GM13976 (cell line): ENCODE data around the gene RAB42.
"Not testable (repeated sequence)": the region's sequence is repeated elsewhere in the genome, so short reads cannot be mapped to it uniquely, and the experiment has no call there.

ENCODE experiments used
- DNase-seq: peaks from one replicate; pipeline ENCODE4 v3.0.0; 2012; ENCODE audit warnings: low spot score
- in situ Hi-C: fragments of 300-500 bp; cut with MboI; formaldehyde crosslinking; loops from one replicate; pipeline ENCODE4 v1.12.0; 2022; ENCODE audit warnings: low sequenced_read_pairs, mixed read lengths, inconsistent platforms; ENCODE audit not compliant: unreplicated experiment
- TF ChIP-seq, protein P1 (sequence below): IDR thresholded peaks from 2 replicates; pipeline ENCODE4 v1.5.1; 2012; ENCODE audit warnings: borderline replicate concordance, mild to moderate bottlenecking; ENCODE audit not compliant: insufficient read depth; ENCODE audit errors: extremely low read depth, missing control alignments, control extremely low read depth

Gene RAB42

GRCh38 chr1:28564310-28564709 lies 27.8 kb upstream of the RAB42 start:
- TF ChIP-seq, protein P1, sequence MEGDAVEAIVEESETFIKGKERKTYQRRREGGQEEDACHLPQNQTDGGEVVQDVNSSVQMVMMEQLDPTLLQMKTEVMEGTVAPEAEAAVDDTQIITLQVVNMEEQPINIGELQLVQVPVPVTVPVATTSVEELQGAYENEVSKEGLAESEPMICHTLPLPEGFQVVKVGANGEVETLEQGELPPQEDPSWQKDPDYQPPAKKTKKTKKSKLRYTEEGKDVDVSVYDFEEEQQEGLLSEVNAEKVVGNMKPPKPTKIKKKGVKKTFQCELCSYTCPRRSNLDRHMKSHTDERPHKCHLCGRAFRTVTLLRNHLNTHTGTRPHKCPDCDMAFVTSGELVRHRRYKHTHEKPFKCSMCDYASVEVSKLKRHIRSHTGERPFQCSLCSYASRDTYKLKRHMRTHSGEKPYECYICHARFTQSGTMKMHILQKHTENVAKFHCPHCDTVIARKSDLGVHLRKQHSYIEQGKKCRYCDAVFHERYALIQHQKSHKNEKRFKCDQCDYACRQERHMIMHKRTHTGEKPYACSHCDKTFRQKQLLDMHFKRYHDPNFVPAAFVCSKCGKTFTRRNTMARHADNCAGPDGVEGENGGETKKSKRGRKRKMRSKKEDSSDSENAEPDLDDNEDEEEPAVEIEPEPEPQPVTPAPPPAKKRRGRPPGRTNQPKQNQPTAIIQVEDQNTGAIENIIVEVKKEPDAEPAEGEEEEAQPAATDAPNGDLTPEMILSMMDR = no peak
- in situ Hi-C loops = no loop called here
- DNase-seq = no peak

DNA sequence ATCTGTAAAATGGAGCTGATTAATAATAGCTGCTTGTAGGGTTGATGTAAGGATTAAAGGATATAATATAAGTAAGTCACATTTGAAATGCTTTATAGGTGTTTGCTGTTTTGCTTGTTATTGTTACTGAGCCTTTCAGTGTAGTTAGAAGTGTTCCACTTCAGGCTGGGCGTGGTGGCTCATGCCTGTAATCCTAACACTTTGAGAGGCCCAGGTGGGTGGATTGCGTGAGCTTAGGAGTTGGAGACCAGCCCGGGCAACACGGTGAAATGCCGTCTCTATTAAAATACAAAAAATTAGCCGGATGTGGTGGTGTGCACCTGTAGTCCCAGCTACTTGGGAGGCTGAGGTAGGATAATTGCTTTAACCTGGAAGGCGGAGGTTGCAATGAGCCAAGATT lies 27.0 kb upstream of the RAB42 start:
- no peak for DNase-seq
- TF ChIP-seq, protein P1 = no peak
- in situ Hi-C loops = no loop called here

GRCh38 chr1:28565726-28566125 lies 26.3 kb upstream of the RAB42 start:
- in situ Hi-C loops = no loop called here
- TF ChIP-seq, protein P1 = no peak
- DNase-seq = no peak

- TF ChIP-seq, protein P1 = no peak
- no peak for DNase-seq
- in situ Hi-C loops = no loop called here
These were observed 25.1 kb upstream of the RAB42 start for GRCh38 chr1:28566931-28567330.

DNA sequence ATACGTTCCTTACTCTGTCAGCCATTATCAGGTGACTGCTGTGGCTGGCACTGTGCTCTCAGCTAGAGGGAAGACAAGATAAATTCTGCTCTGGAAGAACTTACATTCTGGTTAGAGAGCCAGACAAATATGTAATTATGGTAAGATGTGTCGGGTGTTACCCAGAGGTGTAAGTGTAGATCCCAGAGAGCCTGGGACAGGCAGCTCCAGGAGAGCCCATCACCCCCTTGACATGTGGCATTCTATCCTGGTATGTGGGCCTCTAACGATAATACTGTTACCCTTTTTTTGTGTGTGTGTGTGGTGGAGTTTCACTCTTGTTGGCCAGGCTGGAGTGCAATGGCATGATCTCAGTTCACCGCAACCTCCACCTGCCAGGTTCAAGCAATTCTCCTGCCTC lies 20.2 kb upstream of the RAB42 start:
- no peak for DNase-seq
- TF ChIP-seq, protein P1 = no peak
- in situ Hi-C loops = no loop called here

DNA sequence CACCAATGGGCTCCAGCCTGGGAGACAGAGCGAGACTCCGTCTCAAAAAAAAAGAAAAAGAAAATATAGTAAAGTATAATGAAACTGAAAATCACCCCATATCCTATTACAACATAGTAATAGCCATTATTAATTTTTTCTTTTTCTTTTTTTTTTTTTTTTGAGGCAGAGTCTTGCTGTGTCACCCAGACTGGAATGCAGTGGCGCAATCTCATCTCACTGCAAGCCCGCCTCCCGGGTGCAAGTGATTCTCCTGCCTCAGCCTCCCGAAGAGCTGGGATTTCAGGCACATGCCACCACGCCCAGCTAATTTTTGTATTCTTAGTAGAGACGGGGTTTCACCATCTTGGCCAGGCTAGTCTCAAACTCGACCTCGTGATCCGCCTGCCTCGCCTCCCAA lies 19.2 kb upstream of the RAB42 start:
- in situ Hi-C loops = not testable (repeated sequence)

GRCh38 chr1:28573564-28573963 lies 18.5 kb upstream of the RAB42 start:
- in situ Hi-C loops = no loop called here
- TF ChIP-seq, protein P1 = no peak
- no peak for DNase-seq

More for the DNA sequence above, 19.2 kb upstream of the RAB42 start:
- DNase-seq = not testable (repeated sequence)
